NCI-H1417 treated with DMSO at 0.1 percent for 48 hours (cell line): ENCODE data around the gene KRTAP5-6.
"Not testable (repeated sequence)": the region's sequence is repeated elsewhere in the genome, so short reads cannot be mapped to it uniquely, and the experiment has no call there.

ENCODE experiments used
- DNase-seq: peaks from one replicate; lab custom pipeline; 2025; lab: John Stamatoyannopoulos, UW

The KRTAP5-6 gene

DNA sequence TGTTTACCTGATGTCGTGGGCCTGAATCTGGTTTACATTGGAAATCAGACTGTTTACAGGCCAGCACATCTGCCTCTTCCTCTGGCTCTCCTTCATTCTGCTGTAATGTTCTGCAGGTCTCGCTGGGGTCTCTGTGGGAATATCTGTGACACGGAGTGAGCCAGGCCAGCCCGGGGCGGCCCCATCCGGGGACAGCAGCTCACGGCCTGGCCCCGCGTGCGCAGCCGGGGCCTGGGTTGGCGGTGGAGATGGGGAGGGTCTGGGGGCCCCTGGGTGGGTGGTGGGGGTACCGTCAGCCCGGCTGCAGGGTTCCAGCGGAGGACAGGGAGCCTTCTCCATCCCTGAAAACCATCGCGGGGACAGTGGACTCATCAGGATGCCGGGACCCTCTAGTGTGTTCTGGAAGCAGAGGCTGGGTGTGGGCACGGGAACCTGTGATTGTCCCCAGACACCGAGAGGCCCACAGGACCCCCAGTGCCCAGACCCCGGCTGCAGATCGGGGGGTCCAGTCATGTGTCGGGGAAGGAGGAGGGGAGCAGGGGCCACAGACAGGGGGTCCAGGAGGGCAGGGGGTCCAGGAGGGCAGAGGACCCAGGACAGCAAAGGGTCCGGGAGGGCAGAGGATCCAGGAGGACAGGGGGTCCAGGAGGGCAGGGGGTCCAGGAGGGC is 13.0 kb upstream of the KRTAP5-6 start:
- not testable (repeated sequence) for DNase-seq

DNA sequence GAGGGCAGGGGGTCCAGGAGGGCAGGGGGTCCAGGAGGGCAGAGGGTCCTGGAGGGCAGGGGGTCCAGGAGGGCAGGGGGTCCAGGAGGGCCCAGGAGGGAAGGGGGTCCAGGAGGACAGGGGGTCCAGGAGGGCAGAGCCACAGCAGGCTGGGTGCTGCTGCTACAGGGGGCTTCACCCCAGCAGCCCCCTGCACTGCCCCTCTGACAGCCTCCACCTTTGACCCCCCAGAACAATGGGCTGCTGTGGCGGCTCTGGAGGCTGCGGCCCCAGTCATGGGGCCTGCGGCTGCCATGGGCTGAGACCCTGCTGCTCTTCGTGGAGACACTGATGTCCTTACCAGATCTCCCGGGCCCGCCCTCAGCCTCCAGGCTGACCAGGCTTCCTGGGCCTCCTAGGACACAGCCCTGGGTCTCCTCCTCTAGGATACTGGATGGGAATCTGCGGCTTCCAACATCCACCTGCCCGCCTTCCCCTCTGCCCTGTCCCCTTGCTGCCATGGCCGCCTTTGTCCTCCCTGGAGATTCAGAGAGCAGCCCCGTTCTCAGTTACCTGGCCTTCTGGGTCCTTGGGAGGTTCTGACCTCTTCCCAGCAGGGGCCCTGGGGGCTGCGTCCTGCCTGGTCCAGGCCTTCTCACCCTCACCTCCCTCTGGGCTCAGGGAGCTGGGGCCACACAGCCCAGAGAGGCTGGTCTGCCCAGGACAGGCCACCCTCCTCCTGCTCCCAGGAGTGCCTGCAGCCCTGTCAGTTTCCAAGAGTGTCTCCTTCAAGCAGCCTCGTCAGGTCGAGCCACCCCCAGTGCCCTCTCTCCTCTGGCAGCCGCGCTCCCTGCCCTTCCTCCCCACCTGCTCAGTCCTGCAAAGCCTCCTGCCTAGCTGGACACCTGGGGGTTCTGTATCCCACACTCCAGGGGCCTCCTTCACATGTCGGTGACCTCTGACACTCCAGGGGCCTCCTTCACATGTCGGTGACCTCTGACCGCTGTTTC is 11.8 kb upstream of the KRTAP5-6 start:
- DNase-seq, result not testable (repeated sequence)

- not testable (repeated sequence) for DNase-seq
Measured at GRCh38 chr11:1686220-1686619, 10.8 kb upstream of the KRTAP5-6 start.

- not testable (repeated sequence) for DNase-seq
Measured at GRCh38 chr11:1688336-1688947, 8.6 kb upstream of the KRTAP5-6 start.

DNA sequence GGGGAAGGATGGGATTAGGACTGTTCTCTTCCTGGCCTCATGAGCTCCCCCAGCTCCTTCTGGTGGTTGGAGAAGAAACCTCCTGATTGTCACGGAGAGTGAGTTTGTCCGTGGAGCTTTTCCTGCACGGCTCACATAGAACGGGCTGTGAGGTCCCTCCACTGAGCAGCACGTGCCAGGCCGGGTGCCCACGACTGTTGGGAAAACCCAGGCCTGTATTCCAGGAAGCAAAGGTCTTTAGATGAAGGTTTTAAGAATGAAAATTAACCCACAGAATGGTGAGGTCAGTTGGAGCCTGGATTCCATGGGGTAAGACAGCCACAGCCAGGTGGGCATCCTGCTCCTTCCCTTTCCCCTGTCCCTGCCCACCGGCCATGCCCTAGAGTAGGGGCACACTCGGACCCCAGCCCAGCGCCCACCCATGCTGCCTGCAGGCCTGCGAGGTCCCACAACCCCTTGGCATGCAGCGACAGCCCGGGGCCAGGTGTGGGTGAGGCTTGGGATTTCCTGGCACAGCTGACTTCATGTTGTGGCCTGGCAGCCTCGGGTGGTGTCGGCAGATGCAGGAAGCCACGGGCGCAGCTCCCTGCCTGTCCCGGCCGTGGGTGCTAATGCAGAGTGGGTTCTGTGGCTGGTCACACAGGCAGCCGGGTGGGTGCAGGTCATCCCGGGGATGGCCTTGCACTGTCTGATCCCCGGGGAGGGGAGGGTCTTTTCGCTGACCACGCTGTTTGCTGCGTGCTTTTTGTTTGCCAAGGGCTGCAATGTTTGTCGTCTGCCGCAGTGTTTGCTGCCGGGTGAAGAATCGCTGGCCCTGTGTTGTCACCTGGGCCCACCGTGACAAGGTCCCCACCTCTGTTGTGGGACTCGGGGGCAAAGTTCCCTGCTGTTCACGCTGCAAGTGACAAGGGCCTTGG is 7.5 kb upstream of the KRTAP5-6 start:
- DNase-seq, result not testable (repeated sequence)

DNA sequence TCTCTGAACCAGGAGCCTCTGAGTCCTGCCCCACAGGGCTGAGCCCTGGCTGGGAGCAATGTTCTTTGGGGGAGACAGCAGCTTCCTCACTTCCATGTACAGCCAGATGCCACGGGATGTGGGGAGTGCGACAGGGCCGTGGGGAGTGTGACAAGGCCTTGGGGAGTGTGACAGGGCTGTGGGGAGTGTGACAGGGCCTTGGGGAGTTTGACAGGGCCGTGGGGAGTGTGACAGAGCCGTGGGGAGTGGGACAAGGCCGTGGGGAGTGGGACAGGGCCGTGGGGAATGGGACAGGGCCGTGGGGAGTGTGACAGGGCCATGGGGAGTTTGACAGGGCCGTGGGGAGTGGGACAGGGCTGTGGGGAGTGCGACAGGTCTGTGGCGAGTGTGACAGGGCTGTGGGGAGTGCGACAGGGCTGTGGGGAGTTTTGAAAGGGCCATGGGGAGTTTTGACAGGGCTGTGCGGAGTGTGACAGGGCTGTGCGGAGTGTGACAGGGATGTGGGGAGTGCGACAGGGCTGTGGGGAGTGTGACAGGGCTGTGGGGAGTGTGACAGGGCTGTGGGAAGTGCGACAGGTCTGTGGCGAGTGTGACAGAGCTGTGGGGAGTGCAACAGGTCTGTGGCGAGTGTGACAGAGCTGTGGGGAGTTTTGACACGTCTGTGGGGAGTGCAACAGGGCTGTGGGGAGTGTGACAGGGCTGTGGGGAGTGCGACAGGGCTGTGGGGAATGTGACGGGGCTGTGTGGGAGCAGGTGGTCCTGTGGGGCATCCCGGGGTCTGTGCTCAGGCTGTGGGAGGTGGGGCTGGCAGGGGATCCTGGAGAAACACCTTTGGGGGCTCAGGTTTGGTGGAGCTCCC is 6.6 kb upstream of the KRTAP5-6 start:
- DNase-seq, result no peak

DNA sequence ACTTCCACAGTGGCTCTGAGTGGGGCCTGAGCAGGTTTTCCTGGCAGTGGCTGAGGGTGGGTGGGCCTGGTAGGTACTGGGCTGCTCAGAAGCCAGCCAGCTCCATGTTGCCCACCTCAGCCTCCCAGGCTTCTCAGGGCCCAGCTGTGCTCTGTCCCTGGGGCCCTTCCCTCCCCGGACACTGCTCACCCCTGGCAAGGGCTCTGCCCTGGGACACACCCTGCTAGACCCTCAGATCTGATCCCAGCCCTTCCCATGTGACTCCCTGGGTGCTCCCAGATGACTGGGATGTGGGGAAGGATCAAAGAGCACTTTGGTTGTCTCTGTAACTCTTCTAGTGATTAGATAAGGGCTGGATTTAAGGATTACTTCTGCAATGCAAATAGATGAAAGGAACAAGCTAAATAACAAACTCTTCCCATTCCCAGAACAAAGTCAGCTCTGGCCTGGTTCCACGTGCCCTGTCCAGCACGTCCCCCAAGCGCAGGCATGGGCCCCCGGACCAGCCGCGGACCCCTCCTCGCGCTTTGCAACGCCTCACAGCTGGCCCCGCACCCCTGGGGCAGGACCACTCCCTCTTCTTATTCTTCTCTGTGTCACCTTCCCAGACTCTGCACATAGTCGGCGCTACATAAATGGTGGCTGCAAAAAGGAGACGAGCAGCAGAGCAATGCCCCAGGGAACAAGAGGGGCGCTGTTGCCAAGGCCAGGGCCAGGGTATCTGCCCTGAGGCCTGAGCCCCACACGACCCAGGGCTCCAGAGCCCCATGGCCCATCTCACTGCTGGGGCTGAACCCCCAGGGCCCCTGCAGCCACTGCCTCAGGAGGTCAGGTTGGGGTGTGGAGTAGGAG is 5.7 kb upstream of the KRTAP5-6 start:
- no peak for DNase-seq

DNA sequence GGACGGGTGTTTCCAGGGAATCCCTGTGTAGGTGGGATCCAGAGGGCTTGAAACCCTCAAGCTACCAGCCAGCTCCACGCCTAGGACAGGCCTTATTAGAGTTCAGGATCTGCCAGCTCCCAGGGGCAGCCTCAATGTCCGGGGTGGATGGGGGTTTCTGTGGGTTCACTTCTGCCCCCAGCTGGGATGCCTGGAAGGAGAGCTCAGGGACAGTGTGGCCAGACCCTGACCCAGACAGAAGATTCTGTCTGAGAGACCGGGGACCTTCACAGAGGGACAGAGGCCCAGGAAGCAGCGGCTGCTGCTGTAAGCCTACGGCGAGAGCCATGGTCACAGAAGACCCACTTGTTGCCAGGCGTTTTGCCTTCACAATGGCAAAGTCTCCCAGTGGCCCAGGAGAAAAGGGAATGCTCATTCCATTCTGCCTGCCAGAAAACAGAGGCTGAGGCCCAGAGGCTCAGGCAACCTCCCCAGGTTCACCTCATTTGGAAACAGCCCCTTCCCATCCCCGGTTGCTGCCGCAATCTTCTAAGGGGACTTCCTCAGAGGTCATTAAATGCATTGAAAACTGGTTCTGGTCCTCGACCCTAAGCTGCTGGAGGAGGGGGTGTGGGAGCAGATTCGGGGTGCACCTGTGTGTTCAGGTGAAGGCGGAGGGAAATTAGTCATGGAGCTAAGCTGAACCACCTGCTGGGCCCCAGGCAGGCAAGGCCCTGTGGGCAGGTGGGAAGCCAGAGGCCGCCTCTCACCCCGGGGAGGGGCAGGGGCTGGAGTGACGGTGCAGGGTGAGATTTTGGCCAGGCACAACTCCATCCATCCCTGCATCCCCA is 4.9 kb upstream of the KRTAP5-6 start:
- no peak for DNase-seq

- DNase-seq, result no peak
Measured at GRCh38 chr11:1692708-1693326, 4.2 kb upstream of the KRTAP5-6 start.

DNA sequence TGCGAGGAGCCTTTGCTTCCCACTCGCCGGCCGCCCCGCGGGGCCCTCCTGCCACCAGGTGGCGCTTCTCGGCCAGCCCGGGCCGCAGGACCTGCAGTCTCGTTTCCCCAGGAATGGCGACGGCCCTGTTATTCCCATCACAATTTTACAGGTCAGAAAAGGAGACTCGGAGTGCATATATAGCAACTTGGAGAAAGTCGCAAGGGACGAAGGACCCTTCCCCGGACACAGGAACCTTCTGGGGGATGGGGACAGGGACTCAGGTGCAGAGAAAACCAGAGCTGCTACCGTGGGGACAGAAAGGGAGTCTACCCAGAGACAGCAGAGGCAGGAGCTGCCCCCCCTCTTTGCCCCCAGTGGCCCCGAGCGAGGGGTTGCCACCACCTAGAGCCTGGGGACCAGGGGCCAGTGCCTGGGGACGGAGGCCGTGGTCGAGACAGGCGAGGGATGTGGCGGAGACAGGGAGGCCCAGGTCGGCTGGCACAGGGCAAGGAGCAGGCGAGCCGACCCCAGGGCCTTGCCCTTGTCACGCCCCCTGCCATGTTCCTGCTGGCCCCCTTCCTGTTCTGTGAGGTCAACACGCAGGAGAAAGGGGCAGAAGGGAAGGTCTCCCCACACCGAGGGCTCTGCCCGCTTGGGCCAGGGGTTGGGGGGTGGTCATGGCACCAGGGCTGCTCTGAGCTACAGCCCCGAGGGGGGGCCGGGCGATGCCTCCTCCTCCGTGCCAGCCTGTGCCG is 3.5 kb upstream of the KRTAP5-6 start:
- peak; percentile 13 for DNase-seq

- DNase-seq, result peak; percentile 24
Measured at GRCh38 chr11:1694064-1694845, 2.7 kb upstream of the KRTAP5-6 start.

DNA sequence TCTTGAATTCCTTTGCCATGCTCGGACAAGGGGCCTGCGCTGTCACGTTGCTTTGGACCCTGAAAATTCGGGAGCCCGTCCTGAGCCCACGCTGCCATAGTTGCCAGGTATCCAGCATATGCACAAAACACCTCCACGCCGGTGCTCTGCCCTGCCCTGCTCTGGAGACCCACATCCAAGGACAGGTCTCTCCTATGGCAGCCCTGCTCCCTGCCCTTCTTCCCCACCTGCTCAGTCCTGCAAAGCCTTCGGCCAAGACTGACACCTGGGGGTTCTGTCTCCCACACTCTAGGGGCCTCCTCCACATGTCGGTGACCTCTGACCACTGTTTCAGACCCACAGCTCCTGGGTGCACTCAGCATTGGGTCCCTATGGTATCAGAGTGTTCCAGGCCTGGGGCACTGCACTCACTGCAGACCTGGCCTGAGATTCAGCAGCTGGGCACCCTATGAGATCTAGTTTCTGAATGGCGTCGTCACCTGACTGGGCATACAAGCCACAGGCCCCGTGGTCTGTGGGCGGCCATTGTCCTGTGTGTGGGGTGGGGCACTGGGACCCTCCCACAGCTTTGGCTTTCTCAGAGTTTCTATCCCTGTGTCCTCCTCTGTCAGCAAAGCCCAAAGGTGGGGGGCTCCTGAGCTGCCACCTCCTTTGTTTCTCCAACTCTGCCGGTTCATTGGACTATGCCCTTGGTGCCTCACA is 2.0 kb upstream of the KRTAP5-6 start:
- DNase-seq, result no peak

DNA sequence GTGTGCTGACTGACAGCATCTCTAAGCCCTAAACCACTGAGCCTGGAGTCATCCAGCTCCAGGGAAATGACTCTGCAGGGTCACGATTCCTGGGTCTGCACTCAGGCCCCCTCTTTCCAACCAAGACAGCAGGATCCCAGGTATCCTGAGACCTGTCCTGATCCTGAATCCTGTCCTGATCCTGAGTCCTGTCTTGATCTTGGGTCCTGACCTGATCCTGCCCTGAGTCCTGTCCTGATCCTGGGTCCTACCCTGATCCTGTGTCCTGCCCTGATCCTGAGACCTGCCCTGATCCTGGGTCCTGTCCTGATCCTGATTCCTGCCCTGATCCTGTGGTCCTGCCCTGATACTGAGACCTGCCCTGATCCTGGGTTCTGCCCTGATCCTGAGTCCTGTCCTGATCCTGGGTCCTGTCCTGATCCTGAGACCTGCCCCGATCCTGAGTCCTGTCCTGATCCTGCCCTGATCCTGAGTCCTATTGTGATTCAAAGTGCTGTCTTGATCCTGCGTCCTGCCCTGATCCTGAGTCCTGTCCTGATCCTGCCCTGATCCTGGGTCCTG is 1.4 kb upstream of the KRTAP5-6 start:
- DNase-seq, result no peak

- no peak for DNase-seq
Measured at GRCh38 chr11:1699771-1700170, 2.8 kb downstream of the KRTAP5-6 start.

- DNase-seq, result no peak
Measured at GRCh38 chr11:1701091-1701807, 4.3 kb downstream of the KRTAP5-6 start.
